GM21529 (cell line): ENCODE data around the gene VPS37C.
A peak's percentile ranks its signal among the peaks of the same experiment; 100 is the strongest.
"Not testable (repeated sequence)": the region's sequence is repeated elsewhere in the genome, so short reads cannot be mapped to it uniquely, and the experiment has no call there.

Source experiments
- ATAC-seq: cut with Tn5 transposase; IDR thresholded peaks from one replicate; pipeline ENCODE4 v1.9.1; 2021; ENCODE audit not compliant: unreplicated experiment

The VPS37C gene

GRCh38 chr11:61102667-61103571, 58.3 kb downstream of the VPS37C start:
- no peak for ATAC-seq

GRCh38 chr11:61098778-61099177, 62.4 kb downstream of the VPS37C start:
- no peak for ATAC-seq

GRCh38 chr11:61098261-61098660, 63.0 kb downstream of the VPS37C start:
- ATAC-seq, result not testable (repeated sequence)

- ATAC-seq, result no peak
Observed at GRCh38 chr11:61095021-61095420, 66.2 kb downstream of the VPS37C start.

GRCh38 chr11:61094167-61094566, 67.1 kb downstream of the VPS37C start:
- not testable (repeated sequence) for ATAC-seq

- ATAC-seq, result no peak
Observed at GRCh38 chr11:61092908-61093763, 68.1 kb downstream of the VPS37C start.

- peak; percentile 73 for ATAC-seq
Observed at GRCh38 chr11:61092280-61092766, 68.9 kb downstream of the VPS37C start.

GRCh38 chr11:61091373-61092279, 69.6 kb downstream of the VPS37C start:
- peak; percentile 37 for ATAC-seq

GRCh38 chr11:61090982-61091372, 70.2 kb downstream of the VPS37C start:
- ATAC-seq, result no peak

- ATAC-seq, result no peak
Observed at GRCh38 chr11:61090521-61090920, 70.7 kb downstream of the VPS37C start.

- no peak for ATAC-seq
Observed at GRCh38 chr11:61089806-61090491, 71.3 kb downstream of the VPS37C start.

GRCh38 chr11:61087426-61088119, 73.7 kb downstream of the VPS37C start:
- ATAC-seq, result no peak

GRCh38 chr11:61083601-61084147, 77.6 kb downstream of the VPS37C start:
- ATAC-seq, result no peak

GRCh38 chr11:61082931-61083531, 78.2 kb downstream of the VPS37C start:
- no peak for ATAC-seq

GRCh38 chr11:61082062-61082870, 79.0 kb downstream of the VPS37C start:
- no peak for ATAC-seq

- no peak for ATAC-seq
Observed at GRCh38 chr11:61080986-61081590, 80.1 kb downstream of the VPS37C start.

GRCh38 chr11:61080526-61080925, 80.7 kb downstream of the VPS37C start:
- no peak for ATAC-seq
